Activated CD8-positive, alpha-beta memory T cell treated with anti-CD3 and anti-CD28 coated beads for 48 hours (primary cell): ENCODE measurements around the gene ZMYND12.

Experiments used
- DNase-seq, 3 experiments: peaks; one replicate each; pipeline ENCODE4 v3.0.0-alpha.2; 2020; ENCODE audit warnings: low read depth in 2 of 3, low spot score in 2 of 3

ZMYND12 gene

GRCh38 chr1:42442662-42443061 is 13.2 kb downstream of the ZMYND12 start:
- DNase-seq = no peak

- DNase-seq = no peak
Observed at GRCh38 chr1:42439940-42440339, 15.9 kb downstream of the ZMYND12 start.

- no peak for DNase-seq
Observed at GRCh38 chr1:42434340-42434739, 21.5 kb downstream of the ZMYND12 start.

- DNase-seq = no peak
Observed at GRCh38 chr1:42433369-42433768, 22.5 kb downstream of the ZMYND12 start.

- DNase-seq = no peak
Observed at GRCh38 chr1:42432714-42433113, 23.1 kb downstream of the ZMYND12 start.

- DNase-seq = no peak
Observed at GRCh38 chr1:42431514-42431913, 24.3 kb downstream of the ZMYND12 start.

- DNase-seq = no peak
Observed at GRCh38 chr1:42430286-42431135, 25.3 kb downstream of the ZMYND12 start.

- DNase-seq = no peak
Observed at GRCh38 chr1:42429603-42430002, 26.2 kb downstream of the ZMYND12 start.

GRCh38 chr1:42427240-42427639 is 28.6 kb downstream of the ZMYND12 start:
- DNase-seq = no peak

GRCh38 chr1:42424201-42424600 is 31.6 kb downstream of the ZMYND12 start:
- DNase-seq = no peak

- DNase-seq = no peak
Observed at GRCh38 chr1:42423681-42424080, 32.1 kb downstream of the ZMYND12 start.

GRCh38 chr1:42422737-42423136 is 33.1 kb downstream of the ZMYND12 start:
- DNase-seq = no peak

GRCh38 chr1:42420911-42421585 is 34.8 kb downstream of the ZMYND12 start:
- DNase-seq = no peak

- no peak for DNase-seq
Observed at GRCh38 chr1:42420121-42420520, 35.7 kb downstream of the ZMYND12 start.

GRCh38 chr1:42419126-42419821 is 36.5 kb downstream of the ZMYND12 start:
- DNase-seq = no peak

GRCh38 chr1:42418516-42418915 is 37.3 kb downstream of the ZMYND12 start:
- DNase-seq = no peak

- no peak for DNase-seq
Observed at GRCh38 chr1:42417166-42417565, 38.7 kb downstream of the ZMYND12 start.

GRCh38 chr1:42414551-42415496 is 41.0 kb downstream of the ZMYND12 start:
- no peak for DNase-seq

- no peak for DNase-seq
Observed at GRCh38 chr1:42403880-42404400, 51.9 kb downstream of the ZMYND12 start.

GRCh38 chr1:42399315-42400100 is 56.3 kb downstream of the ZMYND12 start:
- DNase-seq = no peak
